IPS-15b (cell line): ENCODE results near the gene LUC7L3.

Source experiments
- H3K27me3 ChIP-seq: one replicate; pipeline ENCODE4 v1.6.1; 2013; ENCODE audit warnings: low read length; ENCODE audit not compliant: control insufficient read depth, insufficient read depth
- H3K36me3 ChIP-seq: one replicate; pipeline ENCODE4 v1.6.1; 2013; ENCODE audit warnings: low read length; ENCODE audit not compliant: control insufficient read depth, insufficient read depth
- H3K4me1 ChIP-seq: one replicate; pipeline ENCODE4 v1.6.1; 2013; ENCODE audit warnings: mild to moderate bottlenecking, low read length; ENCODE audit not compliant: control insufficient read depth, insufficient read depth
- H3K4me3 ChIP-seq: one replicate; pipeline ENCODE4 v1.5.1; 2013; ENCODE audit warnings: low read depth, low read length
- H3K9ac ChIP-seq: one replicate; pipeline ENCODE4 v1.6.1; 2013; ENCODE audit warnings: low read depth, mild to moderate bottlenecking, low read length
- H3K9me3 ChIP-seq: one replicate; pipeline ENCODE4 v1.6.1; 2013; ENCODE audit warnings: mild to moderate bottlenecking, low read length; ENCODE audit not compliant: control insufficient read depth, insufficient read depth

Gene LUC7L3

DNA sequence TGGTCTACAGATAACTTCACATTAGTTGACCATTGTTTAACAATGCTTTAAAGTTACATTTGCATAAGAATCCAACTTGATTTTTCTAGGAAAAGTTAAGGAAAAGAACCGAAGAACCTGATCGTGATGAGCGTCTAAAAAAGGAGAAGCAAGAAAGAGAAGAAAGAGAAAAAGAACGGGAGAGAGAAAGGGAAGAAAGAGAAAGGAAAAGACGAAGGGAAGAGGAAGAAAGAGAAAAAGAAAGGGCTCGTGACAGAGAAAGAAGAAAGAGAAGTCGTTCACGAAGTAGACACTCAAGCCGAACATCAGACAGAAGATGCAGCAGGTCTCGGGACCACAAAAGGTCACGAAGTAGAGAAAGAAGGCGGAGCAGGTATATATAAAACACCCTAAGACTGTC lies 26.2 kb downstream of the LUC7L3 start:
- Histone ChIP-seq H3K36me3 (peaks cover 49% of the 10 kb centered on the region), H3K4me1 (no peaks in the 10 kb centered on the region), H3K27me3 (no peaks in the 10 kb centered on the region), H3K9ac (no peak overlapping the region), H3K9me3 (no peaks in the 10 kb centered on the region), H3K4me3 (no peak overlapping the region)

DNA sequence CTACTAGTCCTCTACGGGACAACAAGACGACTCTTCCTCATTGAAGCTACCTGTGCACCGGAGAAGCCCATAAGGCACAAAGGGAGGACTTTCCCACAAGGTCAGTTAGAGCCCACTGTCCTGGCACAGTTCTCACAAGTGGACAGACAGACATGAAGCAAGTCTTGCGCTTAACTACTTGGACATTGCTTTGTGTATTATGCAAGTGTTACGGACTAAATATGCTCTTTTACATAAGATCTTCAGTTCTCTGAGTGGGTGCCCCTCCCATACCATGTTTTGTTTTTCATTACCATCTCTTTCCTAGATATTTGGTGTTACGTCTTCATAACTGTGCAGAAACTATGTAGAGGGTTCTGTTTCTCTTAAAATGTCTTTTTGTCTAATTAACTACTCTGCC lies 29.8 kb downstream of the LUC7L3 start:
- no peaks in the 10 kb centered on the region for H3K27me3 ChIP-seq
- H3K4me3 ChIP-seq, result no peak overlapping the region
- H3K36me3 ChIP-seq, result peaks cover 29% of the 10 kb centered on the region
- no peaks in the 10 kb centered on the region for H3K4me1 ChIP-seq
- no peak overlapping the region for H3K9ac ChIP-seq
- no peaks in the 10 kb centered on the region for H3K9me3 ChIP-seq

- Histone ChIP-seq H3K9me3 (no peaks in the 10 kb centered on the region), H3K9ac (no peak overlapping the region), H3K27me3 (no peaks in the 10 kb centered on the region), H3K4me1 (no peaks in the 10 kb centered on the region), H3K4me3 (no peak overlapping the region), H3K36me3 (peaks cover 9% of the 10 kb centered on the region)
Measured at GRCh38 chr17:50754521-50754920, 35.1 kb downstream of the LUC7L3 start.

DNA sequence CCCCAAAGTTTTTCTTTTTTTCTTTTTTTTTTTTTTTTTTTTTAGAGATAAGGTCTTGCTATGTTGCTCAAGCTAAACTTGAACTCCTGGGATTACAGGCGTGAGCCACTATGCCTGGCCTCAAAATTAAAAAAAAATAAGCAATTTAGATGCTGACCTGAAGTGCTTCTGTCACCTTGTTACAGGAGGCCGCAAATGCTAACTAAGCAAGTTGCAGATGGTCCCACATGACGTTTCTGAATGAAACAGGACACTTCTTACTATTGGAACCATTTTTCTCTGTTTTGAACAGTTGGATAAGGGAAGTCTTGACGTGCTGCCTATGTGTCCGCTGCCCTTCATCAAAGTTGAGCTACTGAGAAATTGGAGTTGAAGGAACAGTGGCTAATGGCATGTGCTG lies 39.1 kb downstream of the LUC7L3 start:
- Histone ChIP-seq H3K9ac (no peak overlapping the region), H3K4me3 (no peak overlapping the region), H3K4me1 (no peaks in the 10 kb centered on the region), H3K9me3 (no peaks in the 10 kb centered on the region), H3K36me3 (no peaks in the 10 kb centered on the region), H3K27me3 (no peaks in the 10 kb centered on the region)

DNA sequence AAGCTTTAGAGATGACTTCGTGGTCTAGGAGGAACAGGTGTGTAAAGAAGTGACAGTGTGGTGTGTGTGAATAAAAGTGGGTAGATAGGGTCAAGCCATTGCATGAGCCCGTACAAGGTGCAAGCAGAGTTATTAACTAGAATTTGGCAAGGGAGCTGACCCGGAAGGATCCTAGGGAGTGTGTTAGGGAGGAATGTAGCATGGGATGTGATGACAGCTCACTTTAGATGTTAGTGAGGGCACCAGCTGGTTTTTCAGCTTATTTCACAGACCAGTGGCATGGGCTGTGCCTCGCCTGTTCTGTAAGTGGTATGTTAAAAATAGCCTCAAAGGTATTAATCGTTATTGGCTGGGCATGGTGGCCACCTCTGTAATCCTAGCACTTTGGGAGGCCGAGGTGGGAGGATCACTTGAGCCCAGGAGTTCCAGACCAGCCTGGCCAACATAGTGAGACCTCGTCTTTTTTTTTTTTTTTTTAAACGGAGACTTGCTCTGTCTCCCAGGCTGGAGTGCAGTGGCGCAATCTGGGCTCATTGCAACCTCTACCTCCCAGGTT lies 39.7 kb downstream of the LUC7L3 start:
- no peaks in the 10 kb centered on the region for H3K9me3 ChIP-seq
- no peaks in the 10 kb centered on the region for H3K36me3 ChIP-seq
- no peak overlapping the region for H3K9ac ChIP-seq
- no peaks in the 10 kb centered on the region for H3K27me3 ChIP-seq
- H3K4me3 ChIP-seq, result no peak overlapping the region
- no peaks in the 10 kb centered on the region for H3K4me1 ChIP-seq

GRCh38 chr17:50762177-50762576 lies 42.8 kb downstream of the LUC7L3 start:
- Histone ChIP-seq H3K36me3 (no peaks in the 10 kb centered on the region), H3K4me1 (no peaks in the 10 kb centered on the region), H3K4me3 (no peak overlapping the region), H3K9ac (no peak overlapping the region), H3K27me3 (no peaks in the 10 kb centered on the region), H3K9me3 (no peaks in the 10 kb centered on the region)

DNA sequence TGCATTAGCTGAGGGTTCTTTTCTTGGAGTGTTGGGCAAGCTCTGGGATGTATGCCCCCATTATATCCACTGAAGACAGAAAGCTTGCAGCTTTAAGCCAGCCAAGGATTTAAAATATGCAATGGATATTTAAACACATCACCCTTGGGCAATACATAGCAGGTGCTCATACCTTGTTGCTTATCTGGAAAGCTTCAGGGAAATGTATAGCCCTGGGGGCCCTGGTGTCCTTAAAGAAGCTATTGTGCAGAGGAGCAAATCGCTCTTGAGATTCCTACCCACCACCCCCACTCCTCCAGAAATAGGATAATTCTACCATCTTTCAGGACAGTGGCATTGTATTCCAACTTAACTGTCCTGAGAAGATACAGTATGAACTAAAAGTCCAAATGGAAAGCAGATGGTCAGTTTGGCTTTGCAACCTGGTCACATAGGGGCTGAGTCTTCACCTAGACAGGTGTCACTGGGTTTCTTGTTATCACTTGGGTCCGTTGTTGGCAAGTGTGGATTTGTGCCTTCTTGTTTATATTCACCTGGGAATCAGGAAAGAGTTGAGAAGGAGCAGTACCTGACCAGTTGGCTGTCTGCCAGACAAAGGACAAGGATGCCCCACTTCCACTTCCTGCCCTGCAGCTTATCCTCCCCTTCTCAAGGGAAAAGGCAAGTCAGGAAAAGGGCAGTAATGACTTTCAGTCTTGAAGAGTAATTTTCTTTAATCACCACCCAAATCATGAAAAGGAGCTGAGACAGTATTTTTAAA lies 44.5 kb downstream of the LUC7L3 start:
- H3K4me1 ChIP-seq, result peaks cover 2% of the 10 kb centered on the region
- H3K27me3 ChIP-seq, result no peaks in the 10 kb centered on the region
- H3K36me3 ChIP-seq, result no peaks in the 10 kb centered on the region
- no peaks in the 10 kb centered on the region for H3K9me3 ChIP-seq
- no peak overlapping the region for H3K9ac ChIP-seq
- no peak overlapping the region for H3K4me3 ChIP-seq

DNA sequence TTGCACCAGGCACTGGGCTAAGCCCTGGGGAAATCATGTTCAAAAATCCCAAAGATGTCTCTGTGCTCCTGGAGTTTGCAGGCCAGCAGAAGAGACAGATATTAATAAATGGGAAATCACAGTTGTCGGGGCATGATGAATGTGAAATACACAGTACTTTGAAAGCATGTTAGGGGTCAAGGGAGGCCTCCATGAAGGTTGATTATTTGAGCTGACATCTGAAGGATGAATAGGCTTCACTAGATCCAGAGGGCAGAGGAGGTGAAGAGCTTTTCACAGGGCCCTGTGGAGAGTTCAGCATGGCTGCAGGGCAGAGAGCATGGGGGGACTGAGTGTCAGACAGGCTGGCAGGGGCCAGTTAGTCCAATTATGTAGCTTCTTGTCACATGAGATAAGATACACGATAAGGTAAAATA lies 45.3 kb downstream of the LUC7L3 start:
- no peaks in the 10 kb centered on the region for H3K27me3 ChIP-seq
- no peak overlapping the region for H3K9ac ChIP-seq
- H3K4me1 ChIP-seq, result peaks cover 2% of the 10 kb centered on the region
- H3K36me3 ChIP-seq, result no peaks in the 10 kb centered on the region
- H3K9me3 ChIP-seq, result no peaks in the 10 kb centered on the region
- H3K4me3 ChIP-seq, result no peak overlapping the region

DNA sequence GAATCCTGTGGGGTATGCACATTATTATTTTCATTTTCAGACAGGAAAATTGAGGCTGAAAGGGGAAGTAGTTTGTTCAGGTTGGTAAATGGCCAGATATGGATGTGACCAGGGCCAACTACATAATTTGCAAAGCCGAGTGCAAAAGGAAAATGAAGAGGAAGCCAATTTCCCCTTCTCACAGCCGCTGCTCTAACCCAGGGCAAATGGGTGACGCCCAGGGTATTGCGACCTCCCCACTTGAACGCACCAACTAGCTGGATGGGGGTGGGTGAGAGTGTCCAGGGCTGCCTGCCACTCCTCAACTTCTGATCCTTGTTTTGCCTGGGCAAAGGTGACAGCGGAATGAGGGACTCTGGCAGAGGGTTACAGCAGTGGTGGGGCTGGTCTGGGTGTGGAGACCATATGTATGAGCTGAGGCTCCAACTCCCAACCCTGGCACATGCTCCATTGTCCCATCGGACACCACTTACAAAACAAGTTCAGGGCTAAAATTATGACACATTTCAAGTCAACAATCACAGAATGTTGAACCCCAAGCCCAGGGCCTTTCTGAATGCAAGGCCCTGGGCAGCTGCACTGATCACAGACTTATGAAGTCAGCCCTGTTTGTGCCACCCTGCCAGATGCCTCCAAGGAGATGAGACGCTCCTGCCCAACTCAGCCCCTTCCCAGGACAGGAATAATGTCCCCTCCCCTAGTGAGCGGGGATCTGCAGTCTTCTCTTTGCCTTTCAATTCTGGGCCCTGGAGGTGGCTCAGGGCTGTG lies 46.2 kb downstream of the LUC7L3 start:
- H3K4me3 ChIP-seq, result no peak overlapping the region
- H3K9ac ChIP-seq, result no peak overlapping the region
- no peaks in the 10 kb centered on the region for H3K27me3 ChIP-seq
- H3K4me1 ChIP-seq, result peaks cover 2% of the 10 kb centered on the region
- H3K36me3 ChIP-seq, result no peaks in the 10 kb centered on the region
- H3K9me3 ChIP-seq, result no peaks in the 10 kb centered on the region

DNA sequence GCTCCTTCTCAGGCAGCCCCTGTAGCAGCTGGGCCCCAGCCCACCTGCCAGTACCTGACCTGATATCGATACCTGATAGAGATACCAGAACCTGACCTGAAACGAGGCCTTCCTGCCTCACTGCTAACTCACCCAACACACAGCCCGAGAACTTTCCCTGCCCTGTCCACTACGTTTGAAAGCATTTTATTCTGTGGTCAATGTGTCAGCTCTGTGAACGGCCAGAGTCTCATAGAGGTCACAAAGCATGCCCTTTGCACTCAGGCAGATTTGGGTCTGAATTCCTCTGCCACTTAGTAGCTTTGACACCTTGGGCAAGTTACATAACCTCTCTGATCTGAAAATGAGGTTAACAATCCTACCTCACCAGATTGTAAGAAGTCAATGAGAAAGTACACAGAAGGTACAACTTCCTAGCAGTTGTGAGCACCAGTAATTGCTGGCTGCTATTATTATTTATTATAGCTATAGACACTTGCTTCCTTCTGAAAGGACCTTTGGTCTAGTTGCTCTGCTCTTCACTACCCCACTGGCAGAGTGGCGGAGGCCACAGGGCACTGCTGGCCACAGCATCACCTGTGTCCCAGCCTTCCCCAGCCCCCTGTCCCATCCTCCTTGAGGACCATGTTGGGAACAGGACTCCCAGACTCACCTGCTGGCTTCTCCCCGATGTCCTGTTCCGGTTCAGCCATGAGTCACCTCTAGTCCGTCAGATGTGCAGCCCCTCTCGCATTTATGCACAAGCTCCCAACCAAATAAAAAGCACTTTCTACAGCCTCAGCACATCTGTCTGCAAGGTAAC lies 47.0 kb downstream of the LUC7L3 start:
- Histone ChIP-seq H3K4me3 (no peak overlapping the region), H3K9me3 (no peaks in the 10 kb centered on the region), H3K36me3 (no peaks in the 10 kb centered on the region), H3K9ac (no peak overlapping the region), H3K27me3 (no peaks in the 10 kb centered on the region), H3K4me1 (peaks cover 2% of the 10 kb centered on the region)

DNA sequence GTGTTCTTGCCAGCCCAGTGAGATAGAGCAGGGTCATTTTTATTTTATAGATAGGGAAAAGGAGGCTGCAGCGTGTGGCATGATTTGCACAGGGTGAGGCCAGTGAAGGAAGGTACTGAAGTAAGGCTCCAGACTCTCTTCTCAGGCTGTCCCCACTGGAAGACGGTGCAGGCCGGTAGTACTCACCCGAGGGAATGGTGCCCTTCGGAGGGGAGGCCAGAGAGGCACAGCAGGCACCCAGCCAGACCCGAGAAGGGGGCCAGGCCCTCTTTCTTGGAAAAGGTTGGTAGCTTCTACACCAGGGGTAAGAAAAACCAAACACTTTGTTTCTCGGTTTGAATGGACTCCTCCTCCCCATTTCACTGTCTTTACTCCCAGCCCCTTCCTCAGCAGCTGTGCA lies 47.6 kb downstream of the LUC7L3 start:
- Histone ChIP-seq H3K4me3 (no peak overlapping the region), H3K4me1 (peaks cover 4% of the 10 kb centered on the region), H3K9me3 (no peaks in the 10 kb centered on the region), H3K27me3 (no peaks in the 10 kb centered on the region), H3K9ac (no peak overlapping the region), H3K36me3 (no peaks in the 10 kb centered on the region)
